HepG2 (cell line): ENCODE measurements around the gene SGCE. TPM values are rescaled to one million over a fixed set of nuclear protein-coding genes. Genes with fewer than 3 reads are reported as not detected.

Experiments
- ATF2 ChIP-seq: sonication (generic); formaldehyde crosslinking; IDR thresholded peaks from 2 replicates; pipeline ENCODE4 v1.4.0; 2020; ENCODE audit warnings: missing genetic modification reagents
- CREBL2 ChIP-seq: sonication (generic); formaldehyde crosslinking; IDR thresholded peaks from 2 replicates; pipeline ENCODE4 v1.8.1; 2023; ENCODE audit warnings: missing genetic modification reagents, mild to moderate bottlenecking, borderline replicate concordance
- IRF2 ChIP-seq: IDR thresholded peaks from 2 replicates; pipeline ENCODE4 v1.6.1; 2018; ENCODE audit warnings: missing genetic modification reagents, missing compliant biosample characterization
- KLF6 ChIP-seq: IDR thresholded peaks from 2 replicates; pipeline ENCODE4 v1.8.0; 2016; ENCODE audit warnings: missing biosample characterization, missing genetic modification reagents
- NFATC3 ChIP-seq: sonication (generic); formaldehyde crosslinking; IDR thresholded peaks from 2 replicates; pipeline ENCODE4 v1.5.1; 2020; ENCODE audit warnings: mild to moderate bottlenecking, missing genetic modification reagents
- RAD51 ChIP-seq: fragments of 450-650 bp; IDR thresholded peaks from 2 replicates; pipeline ENCODE4 v1.6.1; 2016; ENCODE audit warnings: borderline replicate concordance
- RBM39 ChIP-seq: fragments of 200-400 bp; formaldehyde crosslinking; IDR thresholded peaks from one replicate; pipeline ENCODE4 v1.6.1; 2018; ENCODE audit warnings: antibody characterized with exemption, mild to moderate bottlenecking, low read depth, low read length; ENCODE audit not compliant: poor library complexity, severe bottlenecking
- SALL2 ChIP-seq: sonication (generic); formaldehyde crosslinking; IDR thresholded peaks from 2 replicates; pipeline ENCODE4 v1.8.1; 2023; ENCODE audit warnings: mild to moderate bottlenecking, missing genetic modification reagents, inconsistent platforms
- SMARCE1 ChIP-seq: fragments of 450-650 bp; IDR thresholded peaks from 2 replicates; pipeline ENCODE4 v1.6.1; 2017; ENCODE audit warnings: borderline replicate concordance
- SOX5 ChIP-seq: IDR thresholded peaks from 2 replicates; pipeline ENCODE4 v1.6.1; 2016; ENCODE audit warnings: borderline replicate concordance
- SP1 ChIP-seq, 2 experiments: fragments of 450-650 bp in 1 of 2; sonication (generic) in 1 of 2; formaldehyde crosslinking in 1 of 2; IDR thresholded peaks; 2 replicates each; pipeline versions ENCODE4 v1.4.0 to v1.6.1; 2016 to 2020; ENCODE audit warnings: missing genetic modification reagents in 1 of 2
- SP140L ChIP-seq: sonication (generic); formaldehyde crosslinking; IDR thresholded peaks from 2 replicates; pipeline ENCODE4 v1.4.0; 2020; ENCODE audit warnings: missing genetic modification reagents, borderline replicate concordance
- STAT5B ChIP-seq: sonication (generic); formaldehyde crosslinking; IDR thresholded peaks from 2 replicates; pipeline ENCODE4 v1.4.0; 2020; ENCODE audit warnings: missing genetic modification reagents
- TBX3 ChIP-seq: fragments of 450-650 bp; IDR thresholded peaks from 2 replicates; pipeline ENCODE4 v1.6.1; 2017; ENCODE audit warnings: antibody characterized with exemption, mild to moderate bottlenecking, inconsistent platforms, borderline replicate concordance
- ZBTB34 ChIP-seq: sonication (generic); formaldehyde crosslinking; IDR thresholded peaks from 2 replicates; pipeline ENCODE4 v1.8.0; 2022; ENCODE audit warnings: mild to moderate bottlenecking, missing genetic modification reagents
- ZC3H13 ChIP-seq: sonication (generic); formaldehyde crosslinking; IDR thresholded peaks from 2 replicates; pipeline ENCODE4 v1.8.1; 2023; ENCODE audit warnings: mild to moderate bottlenecking, missing genetic modification reagents, moderate library complexity
- ZGPAT ChIP-seq: IDR thresholded peaks from 2 replicates; pipeline ENCODE4 v1.6.1; 2016; ENCODE audit warnings: mild to moderate bottlenecking
- ZMYM4 ChIP-seq: sonication (generic); formaldehyde crosslinking; IDR thresholded peaks from 2 replicates; pipeline ENCODE4 v1.8.1; 2023; ENCODE audit warnings: mild to moderate bottlenecking, missing genetic modification reagents
- ZNF20 ChIP-seq: sonication (generic); formaldehyde crosslinking; IDR thresholded peaks from 2 replicates; pipeline ENCODE4 v1.4.0; 2020; ENCODE audit warnings: mild to moderate bottlenecking, moderate library complexity, missing genetic modification reagents
- ZNF207 ChIP-seq: fragments of 450-650 bp; IDR thresholded peaks from 2 replicates; pipeline ENCODE4 v1.6.1; 2016; ENCODE audit warnings: antibody characterized with exemption, borderline replicate concordance
- ZNF350 ChIP-seq: sonication (generic); formaldehyde crosslinking; IDR thresholded peaks from 2 replicates; pipeline ENCODE4 v1.4.0; 2020; ENCODE audit warnings: mild to moderate bottlenecking, low read depth, missing genetic modification reagents, borderline replicate concordance
- ZNF496 ChIP-seq: sonication (generic); formaldehyde crosslinking; IDR thresholded peaks from 2 replicates; pipeline ENCODE4 v1.8.1; 2023; ENCODE audit warnings: mild to moderate bottlenecking, moderate library complexity, missing genetic modification reagents; ENCODE audit not compliant: insufficient replicate concordance
- ZNF547 ChIP-seq: sonication (generic); formaldehyde crosslinking; IDR thresholded peaks from 2 replicates; pipeline ENCODE4 v1.5.1; 2020; ENCODE audit warnings: mild to moderate bottlenecking, missing genetic modification reagents
- ZSCAN29 ChIP-seq: sonication (generic); formaldehyde crosslinking; conservative IDR thresholded peaks from 2 replicates; pipeline ENCODE4 v1.4.0; 2020; ENCODE audit warnings: mild to moderate bottlenecking, missing genetic modification reagents
- ZXDC ChIP-seq: sonication (generic); formaldehyde crosslinking; IDR thresholded peaks from 2 replicates; pipeline ENCODE4 v1.5.0; 2020; ENCODE audit warnings: mild to moderate bottlenecking, missing genetic modification reagents
- polyA plus RNA-seq, 8 experiments: library from polyadenylated mRNA; depleted of rRNA in 3 of 8; stranded (reverse) in 7 of 8; unstranded in 1 of 8; fragments of >200 nt; fragmentation: Illumina TruSeq in 4 of 8; extraction: Trizol in 4 of 8; gene quantifications; 2 replicates each; pipeline versions ENCODE4 v1.2.1 to v1.2.3, GENCODE V29; 2011 to 2016; ENCODE audit warnings: low read depth in 4 of 8, missing spikeins in 1 of 8, mixed read lengths in 1 of 8; ENCODE audit not compliant: insufficient read depth in 1 of 8
- total RNA-seq, 5 experiments: library from RNA; depleted of rRNA; stranded (reverse); fragments of >200 nt; fragmentation: Illumina TruSeq; extraction: Trizol; gene quantifications; 2 replicates each; pipeline ENCODE4 v1.2.3, GENCODE V29; 2016; ENCODE audit warnings: low read depth in 1 of 5

SGCE gene
- total and polyA plus RNA-seq, 2 of the 13 experiments (the other 11 are each of a cell fraction or from before 2014, with no cell fraction given), result 52.3 to 71.1 TPM

GRCh38 chr7:94701555-94701973, 45.6 kb upstream of the SGCE start (continued):
- no peak for TF ChIP-seq CREBL2 (CRISPR knock-in tag)
- TF ChIP-seq TBX3, result peak; percentile 78
- no peak for TF ChIP-seq SMARCE1
- no peak for TF ChIP-seq ZNF207
- no peak for TF ChIP-seq ZNF496 (CRISPR knock-in tag)
- TF ChIP-seq ZXDC (CRISPR knock-in tag), result no peak
- peak; percentile 37 for TF ChIP-seq ZMYM4 (CRISPR knock-in tag)
- TF ChIP-seq SP140L, result no peak
- no peak for TF ChIP-seq STAT5B (CRISPR knock-in tag)
- no peak for TF ChIP-seq RAD51
- peak; percentile 88 for TF ChIP-seq ZGPAT (CRISPR knock-in tag)
- TF ChIP-seq ZSCAN29 (CRISPR knock-in tag), result peak; percentile 74; the same call in 1 of the 2 replicates
- no peak for TF ChIP-seq ZNF547 (CRISPR knock-in tag)
- no peak for TF ChIP-seq SALL2 (CRISPR knock-in tag)
- no peak for TF ChIP-seq ZNF350 (CRISPR knock-in tag)
- TF ChIP-seq KLF6 (CRISPR knock-in tag), result 0 out of 2 replicates have a peak, but pooled peaks have one; percentile 45
- TF ChIP-seq RBM39, result no peak
- peak; percentile 97 for TF ChIP-seq ZBTB34
- TF ChIP-seq NFATC3 (CRISPR knock-in tag), result no peak
- TF ChIP-seq ATF2 (CRISPR knock-in tag), result peak; percentile 52; the same call in 1 of the 2 replicates
- TF ChIP-seq SOX5 (CRISPR knock-in tag), result peak; percentile 90
- no peak for TF ChIP-seq ZC3H13 (CRISPR knock-in tag)
- peak; percentile 69; the same call in 1 of the 2 replicates for TF ChIP-seq IRF2 (CRISPR knock-in tag)
- no peak for TF ChIP-seq ZNF20 (CRISPR knock-in tag)
- no peak for TF ChIP-seq SP1 (IDR thresholded peaks at IDR 0.05)
- TF ChIP-seq SP1 (CRISPR knock-in tag; IDR thresholded peaks at IDR 0.05), result no peak
